CD4-positive, alpha-beta memory T cell (primary cell): ENCODE results near the gene COX10. TPM values are rescaled to one million over a fixed set of nuclear protein-coding genes. Genes with fewer than 3 reads are reported as not detected.
"Not testable (repeated sequence)": the region's sequence is repeated elsewhere in the genome, so short reads cannot be mapped to it uniquely, and the experiment has no call there.

Experiments
- CTCF ChIA-PET: fragments of 350-600 bp; sonication (Branson Sonifier 250); formaldehyde crosslinking; loops from one replicate; lab custom pipeline; 2021; ENCODE audit warnings: inconsistent platforms; ENCODE audit not compliant: partially characterized antibody; lab: Charles Lee
- POLR2A ChIA-PET: fragments of 350-600 bp; sonication (Branson Sonifier 250); formaldehyde crosslinking; loops from one replicate; lab custom pipeline; 2021; ENCODE audit not compliant: partially characterized antibody; lab: Charles Lee
- DNase-seq, 5 donors: peaks; one replicate each; pipeline versions ENCODE4 v3.0.0 to v3.0.0-alpha.2; 2020 to 2022; ENCODE audit warnings: mixed read lengths in 1 of 5
- H3K27ac ChIP-seq: one replicate; pipeline ENCODE4 v1.7.0; 2013; ENCODE audit warnings: low read depth, low read length
- H3K27me3 ChIP-seq: 2 replicates; pipeline ENCODE4 v1.7.0; 2013; ENCODE audit warnings: mild to moderate bottlenecking, low read length, moderate library complexity; ENCODE audit not compliant: insufficient read depth
- H3K36me3 ChIP-seq: 2 replicates; pipeline ENCODE4 v1.7.0; 2013; ENCODE audit warnings: mild to moderate bottlenecking, low read length, moderate library complexity; ENCODE audit not compliant: insufficient read depth
- H3K4me1 ChIP-seq: 2 replicates; pipeline ENCODE4 v1.7.0; 2013; ENCODE audit warnings: mild to moderate bottlenecking, low read length, moderate library complexity; ENCODE audit not compliant: insufficient read depth
- H3K4me3 ChIP-seq, 2 donors: one replicate each; pipeline ENCODE4 v1.7.0; 2013; ENCODE audit warnings: low read length in 2 of 2, mild to moderate bottlenecking in 1 of 2
- H3K9me3 ChIP-seq, 2 donors: one replicate each; pipeline ENCODE4 v1.7.0; 2013; ENCODE audit warnings: low read length in 2 of 2, control low read depth in 1 of 2; ENCODE audit not compliant: control insufficient read depth in 1 of 2
- H3K27ac Mint-ChIP-seq, 7 donors: one replicate each; pipeline ENCODE4 v1.8.0; 2020 to 2021; ENCODE audit warnings: mixed read lengths in 7 of 7, mild to moderate bottlenecking in 6 of 7, inconsistent platforms in 3 of 7, moderate library complexity in 3 of 7
- H3K27me3 Mint-ChIP-seq, 2 donors: one replicate each; pipeline ENCODE4 v1.8.0; 2020 to 2021; ENCODE audit warnings: mixed read lengths in 2 of 2
- H3K36me3 Mint-ChIP-seq, 2 donors: one replicate each; pipeline ENCODE4 v1.8.0; 2020 to 2021; ENCODE audit warnings: mixed read lengths in 2 of 2, inconsistent platforms in 1 of 2, mild to moderate bottlenecking in 1 of 2
- H3K4me1 Mint-ChIP-seq, 4 donors: one replicate each; pipeline ENCODE4 v1.8.0; 2020 to 2021; ENCODE audit warnings: mixed read lengths in 4 of 4, mild to moderate bottlenecking in 1 of 4
- H3K4me3 Mint-ChIP-seq, 8 donors: one replicate each; pipeline ENCODE4 v1.8.0; 2020 to 2021; ENCODE audit warnings: mixed read lengths in 8 of 8, mild to moderate bottlenecking in 7 of 8, moderate library complexity in 6 of 8, inconsistent platforms in 3 of 8
- H3K9me3 Mint-ChIP-seq, 8 donors: one replicate each; pipeline ENCODE4 v1.8.0; 2020 to 2021; ENCODE audit warnings: mixed read lengths in 8 of 8, mild to moderate bottlenecking in 5 of 8, inconsistent platforms in 3 of 8, moderate library complexity in 1 of 8
- intact Hi-C: fragments of 100-400 bp; cut with micrococcal nuclease; formaldehyde crosslinking; loops from one replicate; pipeline ENCODE4 v1.15.1; 2023
- polyA plus RNA-seq, 2 donors: library from polyadenylated mRNA; unstranded; fragments of 300-500 nt; fragmentation: Illumina TruSeq; gene quantifications; one replicate each; pipeline ENCODE4 v1.2.3, GENCODE V29; 2021
- total RNA-seq, 2 experiments: library from RNA; stranded (reverse); gene quantifications; one replicate each; pipeline ENCODE4 v1.2.3, GENCODE V29; 2021

Gene COX10
- total and polyA plus RNA-seq, 4 experiments from 2014 or later = 16.9 to 34.8 (median 20.4) TPM

DNA sequence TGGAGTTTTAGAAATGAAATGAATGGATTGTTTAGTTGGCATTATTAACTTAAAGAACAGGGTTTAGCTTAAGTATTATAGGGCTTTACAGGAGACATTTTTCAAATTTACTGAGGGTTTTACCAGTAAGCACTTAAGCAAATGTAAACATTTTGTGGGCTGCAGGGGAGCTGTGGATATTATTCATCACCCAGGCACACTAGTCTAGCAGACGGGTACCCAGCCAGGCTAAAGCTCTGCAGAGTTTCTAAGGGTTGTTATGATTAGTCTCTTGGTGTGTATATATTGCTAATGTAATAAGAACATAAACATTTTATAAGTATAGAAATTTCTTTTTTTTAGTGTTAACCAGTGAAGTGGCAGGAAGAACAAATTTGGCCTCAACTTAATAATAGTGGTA is 110.6 kb downstream of the COX10 start:
- POLR2A ChIA-PET, DNase-seq, H3K4me1 ChIP-seq, CTCF ChIA-PET, H3K9me3 ChIP-seq, H3K9me3 Mint-ChIP-seq, intact Hi-C loops, H3K4me3 ChIP-seq, H3K27me3 Mint-ChIP-seq, H3K27ac ChIP-seq, H3K27ac Mint-ChIP-seq, H3K4me3 Mint-ChIP-seq, H3K36me3 ChIP-seq, H3K36me3 Mint-ChIP-seq, H3K27me3 ChIP-seq: not testable (repeated sequence)
- H3K4me1 Mint-ChIP-seq = peaks cover 3 to 11% (median 8%) of the 10 kb centered on the region in 4 donors

DNA sequence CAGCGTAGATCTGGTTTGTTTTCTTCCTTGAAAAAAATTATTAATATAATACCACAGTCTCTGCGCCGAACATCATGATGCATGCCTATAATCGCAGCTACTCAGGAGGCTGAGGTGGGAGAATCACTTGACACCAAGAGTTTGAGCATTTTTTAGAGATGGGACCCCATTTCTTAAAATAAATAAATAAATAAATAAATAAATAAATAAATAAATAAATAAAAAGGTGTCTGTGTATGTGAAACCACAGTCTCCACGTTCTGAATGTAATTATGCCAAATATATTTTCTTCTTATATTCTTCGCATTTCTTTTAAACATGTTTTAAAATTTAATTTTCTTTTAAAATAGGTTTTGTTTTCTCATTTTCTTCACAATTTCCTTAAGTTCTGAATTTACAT is 112.8 kb downstream of the COX10 start:
- H3K27me3 Mint-ChIP-seq, intact Hi-C loops, POLR2A ChIA-PET: not testable (repeated sequence)

DNA sequence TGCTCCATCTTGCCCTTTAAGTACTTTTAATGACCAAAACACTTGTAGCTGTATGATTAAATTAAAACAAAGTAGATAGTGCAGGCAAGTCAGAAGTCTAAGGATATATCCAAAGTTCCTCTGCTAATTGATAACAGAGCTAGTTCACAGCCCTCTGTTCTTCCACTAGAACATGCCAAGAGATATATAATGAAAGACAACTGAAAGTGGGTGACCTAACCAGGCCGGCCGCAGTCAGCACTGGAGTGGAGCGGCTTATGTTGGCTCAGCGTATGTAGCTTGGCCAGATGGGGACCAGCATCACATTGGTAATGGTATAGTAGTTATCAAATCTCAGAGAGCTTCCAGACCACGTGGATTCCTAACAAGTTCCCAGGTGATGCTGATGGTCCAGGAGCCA is 115.2 kb downstream of the COX10 start:
- H3K9me3 ChIP-seq, H3K9me3 Mint-ChIP-seq, H3K27ac ChIP-seq, intact Hi-C loops, H3K27me3 ChIP-seq, POLR2A ChIA-PET, H3K27me3 Mint-ChIP-seq, CTCF ChIA-PET, DNase-seq, H3K4me3 ChIP-seq, H3K36me3 ChIP-seq, H3K4me1 ChIP-seq, H3K4me3 Mint-ChIP-seq, H3K36me3 Mint-ChIP-seq: not testable (repeated sequence)
- Mint-ChIP-seq H3K27ac (peak overlapping the region in 2 of 7 donors; percentile 44 to 67), H3K4me1 (peaks cover 5 to 27% (median 17%) of the 10 kb centered on the region in 4 donors)

More for the DNA sequence above, 112.8 kb downstream of the COX10 start:
- H3K9me3 Mint-ChIP-seq, H3K9me3 ChIP-seq, H3K27me3 ChIP-seq, H3K36me3 Mint-ChIP-seq, H3K4me1 ChIP-seq, CTCF ChIA-PET, H3K27ac Mint-ChIP-seq, H3K27ac ChIP-seq, DNase-seq, H3K4me3 Mint-ChIP-seq, H3K4me3 ChIP-seq, H3K36me3 ChIP-seq: not testable (repeated sequence)
- peaks cover 5 to 23% (median 14%) of the 10 kb centered on the region in 4 donors for H3K4me1 Mint-ChIP-seq

GRCh38 chr17:14186443-14186842 is 117.1 kb downstream of the COX10 start:
- CTCF ChIA-PET, H3K36me3 ChIP-seq, H3K4me3 Mint-ChIP-seq, DNase-seq, H3K36me3 Mint-ChIP-seq, H3K9me3 Mint-ChIP-seq, POLR2A ChIA-PET, H3K27ac ChIP-seq, intact Hi-C loops, H3K4me3 ChIP-seq, H3K27me3 ChIP-seq, H3K27me3 Mint-ChIP-seq, H3K9me3 ChIP-seq: not testable (repeated sequence)
- peaks cover 20% of the 10 kb centered on the region for H3K4me1 ChIP-seq
- Mint-ChIP-seq H3K27ac (peak overlapping the region in 4 of 7 donors; percentile 35 to 78 (median 68)), H3K4me1 (peaks cover 17 to 44% (median 33%) of the 10 kb centered on the region in 4 donors)

GRCh38 chr17:14190774-14191173 is 121.5 kb downstream of the COX10 start:
- H3K4me1 ChIP-seq = peaks cover 54% of the 10 kb centered on the region
- H3K36me3 Mint-ChIP-seq, H3K9me3 Mint-ChIP-seq, H3K27me3 Mint-ChIP-seq, intact Hi-C loops, POLR2A ChIA-PET, H3K4me3 ChIP-seq, H3K9me3 ChIP-seq, CTCF ChIA-PET, H3K27ac ChIP-seq, DNase-seq, H3K36me3 ChIP-seq, H3K27me3 ChIP-seq: not testable (repeated sequence)
- Mint-ChIP-seq H3K27ac (peak overlapping the region in 3 of 7 donors; percentile 85 to 92 (median 86)), H3K4me1 (peaks cover 39 to 75% (median 58%) of the 10 kb centered on the region in 4 donors), H3K4me3 (peak overlapping the region in 1 of 8 donors; percentile 45)

- not testable (repeated sequence) for H3K27me3 Mint-ChIP-seq
Measured at GRCh38 chr17:14191469-14191868, 122.2 kb downstream of the COX10 start.

DNA sequence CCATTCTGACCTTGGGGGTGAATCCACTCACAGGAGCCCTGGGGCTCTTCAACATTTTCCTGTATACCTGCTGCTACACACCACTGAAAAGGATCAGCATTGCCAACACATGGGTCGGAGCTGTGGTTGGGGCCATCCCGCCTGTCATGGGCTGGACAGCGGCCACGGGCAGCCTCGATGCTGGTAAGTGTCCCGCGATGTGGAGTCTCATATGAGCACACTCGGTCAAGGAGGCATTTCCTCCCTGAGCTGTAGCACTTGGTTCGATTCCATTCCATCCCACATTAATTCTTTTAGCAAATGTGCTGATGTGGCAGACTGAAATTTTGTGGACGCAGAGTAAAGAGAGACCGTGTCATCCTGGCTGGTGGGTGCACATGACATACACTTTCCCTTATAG is 122.7 kb downstream of the COX10 start:
- H3K27me3 ChIP-seq, H3K27me3 Mint-ChIP-seq, H3K9me3 Mint-ChIP-seq, H3K27ac ChIP-seq, POLR2A ChIA-PET, intact Hi-C loops, DNase-seq, H3K4me3 ChIP-seq, H3K9me3 ChIP-seq, H3K36me3 Mint-ChIP-seq, CTCF ChIA-PET, H3K36me3 ChIP-seq: not testable (repeated sequence)
- H3K4me3 Mint-ChIP-seq = peak overlapping the region in 7 of 8 donors; percentile 31 to 81 (median 61)
- peaks cover 48 to 77% (median 62%) of the 10 kb centered on the region in 4 donors for H3K4me1 Mint-ChIP-seq
- H3K27ac Mint-ChIP-seq = peak overlapping the region; percentile 60 to 91 (median 87)
- peaks cover 66% of the 10 kb centered on the region for H3K4me1 ChIP-seq

More at GRCh38 chr17:14191469-14191868, 122.2 kb downstream of the COX10 start:
- DNase-seq, H3K36me3 ChIP-seq, intact Hi-C loops, CTCF ChIA-PET, H3K4me3 ChIP-seq, H3K9me3 ChIP-seq, H3K27me3 ChIP-seq, H3K27ac ChIP-seq, POLR2A ChIA-PET, H3K9me3 Mint-ChIP-seq, H3K36me3 Mint-ChIP-seq: not testable (repeated sequence)
- Mint-ChIP-seq H3K4me1 (peaks cover 45 to 77% (median 59%) of the 10 kb centered on the region in 4 donors), H3K4me3 (peak overlapping the region in 2 of 8 donors; percentile 66), H3K27ac (peak overlapping the region in 5 of 7 donors; percentile 42 to 85 (median 68))
- H3K4me1 ChIP-seq = peaks cover 61% of the 10 kb centered on the region
